GM10266 (cell line): Measurements from ENCODE around the gene TIMP2.

Experiments
- DNase-seq: peaks from one replicate; pipeline ENCODE4 v3.0.0; 2012; ENCODE audit errors: extremely low spot score
- CTCF ChIP-seq: IDR thresholded peaks from 2 replicates; pipeline ENCODE4 v1.5.1; 2012; ENCODE audit warnings: mild to moderate bottlenecking, low read depth; ENCODE audit not compliant: control insufficient read depth, insufficient read depth; ENCODE audit errors: missing control alignments

TIMP2 gene

GRCh38 chr17:78838574-78839005 lies 86.6 kb downstream of the TIMP2 start:
- no peak for DNase-seq
- no peak for TF ChIP-seq CTCF

- DNase-seq, result no peak
- TF ChIP-seq CTCF, result no peak
Observed at GRCh38 chr17:78836420-78837021, 88.7 kb downstream of the TIMP2 start.

GRCh38 chr17:78834571-78834970 lies 90.6 kb downstream of the TIMP2 start:
- no peak for TF ChIP-seq CTCF

GRCh38 chr17:78832541-78832810 lies 92.7 kb downstream of the TIMP2 start:
- DNase-seq, result no peak
- TF ChIP-seq CTCF, result no peak

More at GRCh38 chr17:78834571-78834970, 90.6 kb downstream of the TIMP2 start:
- no peak for DNase-seq

- no peak for TF ChIP-seq CTCF
- DNase-seq, result no peak
Observed at GRCh38 chr17:78831688-78832540, 93.3 kb downstream of the TIMP2 start.

GRCh38 chr17:78829477-78829876 lies 95.7 kb downstream of the TIMP2 start:
- no peak for DNase-seq
- TF ChIP-seq CTCF, result no peak
